ENCODE measurements around the gene SARM1. TPM values are rescaled to one million over a fixed set of nuclear protein-coding genes. Genes with fewer than 3 reads are reported as not detected.
A peak's percentile ranks its signal among the peaks of the same experiment; 100 is the strongest.

The SARM1 gene
- total RNA-seq, 1 experiment from 2014 or later, result 7.3 TPM

GRCh38 chr17:28372945-28373274, 1.4 kb downstream of the SARM1 start:
- POLR2A ChIA-PET (ENCODE audit: unreplicated experiment), result no interaction called here
- intact Hi-C loops (cut with micrococcal nuclease; ENCODE audit: unreplicated experiment), result loop anchor here (2.0 kb wide), 1 partner anchor 54 kb away; the partner anchor contains the start of gene TMEM97
- H3K9me2 ChIP-seq (ENCODE audit: insufficient read depth), result no peaks in the 10 kb centered on the region
- TF ChIP-seq, protein P1, sequence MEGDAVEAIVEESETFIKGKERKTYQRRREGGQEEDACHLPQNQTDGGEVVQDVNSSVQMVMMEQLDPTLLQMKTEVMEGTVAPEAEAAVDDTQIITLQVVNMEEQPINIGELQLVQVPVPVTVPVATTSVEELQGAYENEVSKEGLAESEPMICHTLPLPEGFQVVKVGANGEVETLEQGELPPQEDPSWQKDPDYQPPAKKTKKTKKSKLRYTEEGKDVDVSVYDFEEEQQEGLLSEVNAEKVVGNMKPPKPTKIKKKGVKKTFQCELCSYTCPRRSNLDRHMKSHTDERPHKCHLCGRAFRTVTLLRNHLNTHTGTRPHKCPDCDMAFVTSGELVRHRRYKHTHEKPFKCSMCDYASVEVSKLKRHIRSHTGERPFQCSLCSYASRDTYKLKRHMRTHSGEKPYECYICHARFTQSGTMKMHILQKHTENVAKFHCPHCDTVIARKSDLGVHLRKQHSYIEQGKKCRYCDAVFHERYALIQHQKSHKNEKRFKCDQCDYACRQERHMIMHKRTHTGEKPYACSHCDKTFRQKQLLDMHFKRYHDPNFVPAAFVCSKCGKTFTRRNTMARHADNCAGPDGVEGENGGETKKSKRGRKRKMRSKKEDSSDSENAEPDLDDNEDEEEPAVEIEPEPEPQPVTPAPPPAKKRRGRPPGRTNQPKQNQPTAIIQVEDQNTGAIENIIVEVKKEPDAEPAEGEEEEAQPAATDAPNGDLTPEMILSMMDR (conservative IDR thresholded peaks at IDR 0.05), result no peak
- no peak for TF ChIP-seq EZH2 (IDR thresholded peaks at IDR 0.05; ENCODE audit: low read depth)
- H3K4me1 ChIP-seq (replicated peaks; ENCODE audit: insufficient read depth), result peaks cover 18% of the 10 kb centered on the region
- H4K20me1 ChIP-seq (ENCODE audit: insufficient read depth), result no peaks in the 10 kb centered on the region
- H3K27ac ChIP-seq, result no peak overlapping the region
- CTCF ChIA-PET, result interaction anchor here (0.6 kb wide), 1 partner anchor 24 kb away, joined by 3 read pairs; no protein-coding TSS in a partner anchor
- H3K36me3 ChIP-seq (ENCODE audit: low read depth), result no peaks in the 10 kb centered on the region
- H3K79me2 ChIP-seq (ENCODE audit: low read depth), result no peaks in the 10 kb centered on the region
- peaks cover 15% of the 10 kb centered on the region; the same call in 1 of the 2 replicates for H3F3A ChIP-seq (ENCODE audit: insufficient read depth, low read depth)
- no peaks in the 10 kb centered on the region for H3K27me3 ChIP-seq (ENCODE audit: insufficient read depth, low read depth)
- no peak overlapping the region for H3K4me2 ChIP-seq
- H3K9me3 ChIP-seq (ENCODE audit: insufficient read depth, low read depth), result no peaks in the 10 kb centered on the region
- no peak for DNase-seq
- no TSS peak for BruUV-seq (replicated peaks)
- H2AFZ ChIP-seq, result no peak overlapping the region
- no peak overlapping the region for H3K4me3 ChIP-seq

DNA sequence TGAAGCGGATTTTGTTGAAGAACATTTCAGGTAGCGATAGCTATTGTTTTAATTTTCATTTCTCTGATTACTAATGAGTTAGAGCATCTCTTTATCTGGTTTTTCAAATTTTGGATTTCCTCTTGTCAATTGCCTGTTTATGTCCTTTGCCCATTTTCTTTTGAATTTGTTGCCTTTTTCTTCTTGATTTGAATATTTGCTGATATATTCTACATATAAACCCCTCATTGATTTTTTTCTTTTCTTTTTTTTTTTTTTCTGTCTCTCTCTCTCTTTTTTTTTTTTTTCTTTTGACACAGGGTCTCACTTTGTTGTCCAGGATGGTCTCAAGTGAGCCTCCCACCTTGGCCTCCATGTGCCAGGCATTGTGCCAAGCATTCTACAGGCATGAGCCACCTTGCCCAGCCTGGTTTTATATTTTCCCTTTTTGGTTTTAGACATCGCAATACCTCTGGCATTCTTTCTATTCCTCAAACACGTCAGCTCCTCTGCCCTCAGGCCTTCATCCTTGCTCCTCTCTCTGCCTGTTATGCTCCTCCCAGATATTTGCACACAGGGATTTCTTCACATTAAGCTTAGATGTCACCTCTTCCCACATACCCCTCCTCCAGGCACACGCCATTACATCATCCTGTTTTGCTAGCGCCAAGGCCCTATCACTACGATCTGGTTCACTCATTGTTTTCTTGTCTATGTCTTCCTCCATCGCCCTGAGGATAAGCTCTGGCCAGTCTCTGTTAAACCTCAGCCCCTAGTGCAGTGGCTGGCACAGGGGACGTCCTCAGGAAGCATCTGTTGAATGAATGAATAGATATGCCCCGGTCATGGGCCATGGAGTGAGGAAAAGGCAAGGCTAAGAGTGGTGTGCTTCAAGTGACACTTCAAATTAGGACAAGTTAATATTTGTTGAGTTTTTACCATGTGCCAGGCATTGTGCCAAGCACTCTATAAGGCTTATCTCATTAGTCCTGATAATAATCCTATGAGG, 8.6 kb downstream of the SARM1 start:
- no peaks in the 10 kb centered on the region for H4K20me1 ChIP-seq (ENCODE audit: insufficient read depth)
- peak overlapping the region; percentile 66 for H3K4me2 ChIP-seq
- H3K27me3 ChIP-seq (ENCODE audit: insufficient read depth, low read depth), result no peaks in the 10 kb centered on the region
- H3K27ac ChIP-seq, result peak overlapping the region; percentile 86
- H3F3A ChIP-seq (ENCODE audit: insufficient read depth, low read depth), result peaks cover 28% of the 10 kb centered on the region
- H3K9me2 ChIP-seq (ENCODE audit: insufficient read depth), result no peaks in the 10 kb centered on the region
- no peak overlapping the region for H2AFZ ChIP-seq
- peak; percentile 80 to 97 for DNase-seq
- peaks cover 26% of the 10 kb centered on the region for H3K4me1 ChIP-seq (replicated peaks; ENCODE audit: insufficient read depth)
- H3K4me3 ChIP-seq, result no peak overlapping the region
- CTCF ChIA-PET, result interaction anchor here (0.5 to 0.8 kb wide), 3 partner anchors 45 to 575 kb away, joined by 3 to 6 read pairs (median 3); partner anchors contain the start of genes IFT20 and TNFAIP1
- no peaks in the 10 kb centered on the region for H3K79me2 ChIP-seq (ENCODE audit: low read depth)
- no peaks in the 10 kb centered on the region for H3K9me3 ChIP-seq (ENCODE audit: insufficient read depth, low read depth)
- TF ChIP-seq, protein P1 (conservative IDR thresholded peaks at IDR 0.05), result no peak
- no peak for TF ChIP-seq EZH2 (IDR thresholded peaks at IDR 0.05; ENCODE audit: low read depth)
- intact Hi-C loops (cut with micrococcal nuclease; ENCODE audit: unreplicated experiment), result loop anchor here (1.0 kb wide), 2 partner anchors 33 to 44 kb away; no protein-coding TSS in a partner anchor
- no peaks in the 10 kb centered on the region for H3K36me3 ChIP-seq (ENCODE audit: low read depth)
- POLR2A ChIA-PET (ENCODE audit: unreplicated experiment), result interaction anchor here (0.6 to 0.7 kb wide), 3 partner anchors 45 to 491 kb away, joined by 3 to 6 read pairs (median 4); partner anchors contain the start of genes IFT20 and TNFAIP1
- BruUV-seq (replicated peaks), result no TSS peak

DNA sequence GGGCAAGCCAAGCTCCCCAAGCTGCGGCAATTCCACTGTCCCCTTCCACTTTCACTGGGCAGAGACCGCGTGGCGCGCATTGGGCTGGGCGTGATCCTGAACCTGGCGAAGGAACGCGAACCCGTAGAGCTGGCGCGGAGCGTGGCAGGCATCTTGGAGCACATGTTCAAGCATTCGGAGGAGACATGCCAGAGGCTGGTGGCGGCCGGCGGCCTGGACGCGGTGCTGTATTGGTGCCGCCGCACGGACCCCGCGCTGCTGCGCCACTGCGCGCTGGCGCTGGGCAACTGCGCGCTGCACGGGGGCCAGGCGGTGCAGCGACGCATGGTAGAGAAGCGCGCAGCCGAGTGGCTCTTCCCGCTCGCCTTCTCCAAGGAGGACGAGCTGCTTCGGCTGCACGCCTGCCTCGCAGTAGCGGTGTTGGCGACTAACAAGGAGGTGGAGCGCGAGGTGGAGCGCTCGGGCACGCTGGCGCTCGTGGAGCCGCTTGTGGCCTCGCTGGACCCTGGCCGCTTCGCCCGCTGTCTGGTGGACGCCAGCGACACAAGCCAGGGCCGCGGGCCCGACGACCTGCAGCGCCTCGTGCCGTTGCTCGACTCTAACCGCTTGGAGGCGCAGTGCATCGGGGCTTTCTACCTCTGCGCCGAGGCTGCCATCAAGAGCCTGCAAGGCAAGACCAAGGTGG, 9.8 kb downstream of the SARM1 start:
- Histone ChIP-seq H2AFZ (no peak overlapping the region), H3K79me2 (ENCODE audit: low read depth) (peaks cover 10% of the 10 kb centered on the region; the same call in 1 of the 2 replicates), H3K27me3 (ENCODE audit: insufficient read depth, low read depth) (no peaks in the 10 kb centered on the region), H4K20me1 (ENCODE audit: insufficient read depth) (no peaks in the 10 kb centered on the region), H3F3A (ENCODE audit: insufficient read depth, low read depth) (peaks cover 39% of the 10 kb centered on the region), H3K36me3 (ENCODE audit: low read depth) (no peaks in the 10 kb centered on the region), H3K4me1 (replicated peaks; ENCODE audit: insufficient read depth) (peaks cover 38% of the 10 kb centered on the region), H3K9me3 (ENCODE audit: insufficient read depth, low read depth) (no peaks in the 10 kb centered on the region), H3K9me2 (ENCODE audit: insufficient read depth) (no peaks in the 10 kb centered on the region), H3K4me3 (no peak overlapping the region), H3K27ac (peak overlapping the region; percentile 86), H3K4me2 (peak overlapping the region; percentile 66)
- ChIA-PET POLR2A (ENCODE audit: unreplicated experiment) (no interaction called here), CTCF (no interaction called here)
- intact Hi-C loops (cut with micrococcal nuclease; ENCODE audit: unreplicated experiment), result no loop called here
- TF ChIP-seq, protein P1 (conservative IDR thresholded peaks at IDR 0.05), result no peak
- TF ChIP-seq EZH2 (IDR thresholded peaks at IDR 0.05; ENCODE audit: low read depth), result no peak
- no TSS peak for BruUV-seq (replicated peaks)
- no peak for DNase-seq

Data from PC-9 (cell line).